Bronchial epithelial cell (primary cell): Measurements from ENCODE around the gene ATP1A4. TPM values are rescaled to one million over a fixed set of nuclear protein-coding genes. Genes with fewer than 3 reads are reported as not detected.

Experiments used
- DNase-seq: peaks from one replicate; pipeline ENCODE4 v3.0.0-alpha.2; 2010; ENCODE audit warnings: low read depth
- FAIRE-seq: peaks from 2 replicates; lab custom pipeline; 2011; peaks lifted over from hg19 to GRCh38; lab: Jason Lieb, UNC
- H3K27me3 ChIP-seq: 2 replicates; pipeline ENCODE4 v1.5.1; 2011; ENCODE audit warnings: low read length; ENCODE audit not compliant: control insufficient read depth, insufficient read depth
- H3K36me3 ChIP-seq: 2 replicates; pipeline ENCODE4 v1.5.1; 2011; ENCODE audit warnings: low read length; ENCODE audit not compliant: control insufficient read depth, insufficient read depth
- H3K4me3 ChIP-seq: 2 replicates; pipeline ENCODE4 v1.5.1; 2011; ENCODE audit warnings: mild to moderate bottlenecking, low read depth, low read length, control low read depth
- total RNA-seq: library from RNA; depleted of rRNA; stranded (reverse); fragments of >200 nt; gene quantifications from 2 replicates; pipeline ENCODE4 v1.2.1, GENCODE V29; 2014
- TF ChIP-seq, protein P1 (sequence below): IDR thresholded peaks from 2 replicates; pipeline ENCODE4 v1.5.1; 2011; ENCODE audit warnings: mild to moderate bottlenecking, moderate library complexity, low read length, control low read depth, inconsistent platforms; ENCODE audit not compliant: insufficient read depth, severe bottlenecking

The ATP1A4 gene
- total RNA-seq, 1 donor from 2014 or later, result not detected

DNA sequence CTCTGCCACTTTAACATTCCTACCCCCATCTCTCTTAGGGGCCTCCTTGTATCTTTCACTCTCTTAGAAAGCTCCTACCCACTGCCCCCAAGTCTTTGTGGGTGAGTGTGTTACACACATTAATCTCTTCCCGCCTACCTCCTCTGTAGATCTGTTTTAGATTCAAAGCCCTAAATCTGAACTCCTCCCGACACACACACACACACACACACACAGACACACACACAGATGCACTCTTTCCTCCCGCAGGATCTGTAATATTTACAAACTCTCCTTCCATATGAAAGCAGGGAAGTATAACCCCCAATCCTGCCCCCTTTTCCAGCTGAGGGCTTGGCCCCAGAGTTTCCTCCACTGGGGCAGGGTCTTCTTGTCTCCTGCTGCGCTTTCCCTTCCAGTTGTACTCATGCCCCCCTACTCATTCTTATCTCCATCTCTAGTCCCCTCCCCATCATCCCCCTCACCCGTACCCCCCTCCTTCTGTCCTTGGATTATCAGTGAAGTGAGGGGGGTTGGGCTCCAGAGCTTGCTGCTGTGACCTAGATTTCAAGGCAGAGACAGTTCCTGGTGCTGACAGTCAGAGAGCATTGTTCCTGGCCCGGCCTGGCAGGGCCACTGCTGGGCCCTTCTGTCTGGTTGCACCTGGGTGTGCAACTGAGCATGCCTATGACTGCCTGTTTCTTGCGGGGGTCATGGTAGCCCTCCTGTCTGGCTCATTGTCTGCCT lies 58.1 kb downstream of the ATP1A4 start:
- FAIRE-seq (no peak), DNase-seq (no peak)
- H3K27me3 ChIP-seq, result no peaks in the 10 kb centered on the region
- TF ChIP-seq, protein P1, sequence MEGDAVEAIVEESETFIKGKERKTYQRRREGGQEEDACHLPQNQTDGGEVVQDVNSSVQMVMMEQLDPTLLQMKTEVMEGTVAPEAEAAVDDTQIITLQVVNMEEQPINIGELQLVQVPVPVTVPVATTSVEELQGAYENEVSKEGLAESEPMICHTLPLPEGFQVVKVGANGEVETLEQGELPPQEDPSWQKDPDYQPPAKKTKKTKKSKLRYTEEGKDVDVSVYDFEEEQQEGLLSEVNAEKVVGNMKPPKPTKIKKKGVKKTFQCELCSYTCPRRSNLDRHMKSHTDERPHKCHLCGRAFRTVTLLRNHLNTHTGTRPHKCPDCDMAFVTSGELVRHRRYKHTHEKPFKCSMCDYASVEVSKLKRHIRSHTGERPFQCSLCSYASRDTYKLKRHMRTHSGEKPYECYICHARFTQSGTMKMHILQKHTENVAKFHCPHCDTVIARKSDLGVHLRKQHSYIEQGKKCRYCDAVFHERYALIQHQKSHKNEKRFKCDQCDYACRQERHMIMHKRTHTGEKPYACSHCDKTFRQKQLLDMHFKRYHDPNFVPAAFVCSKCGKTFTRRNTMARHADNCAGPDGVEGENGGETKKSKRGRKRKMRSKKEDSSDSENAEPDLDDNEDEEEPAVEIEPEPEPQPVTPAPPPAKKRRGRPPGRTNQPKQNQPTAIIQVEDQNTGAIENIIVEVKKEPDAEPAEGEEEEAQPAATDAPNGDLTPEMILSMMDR, result no peak
- H3K4me3 ChIP-seq, result no peak overlapping the region
- H3K36me3 ChIP-seq, result peaks cover 29% of the 10 kb centered on the region

GRCh38 chr1:160210561-160210960 lies 59.2 kb downstream of the ATP1A4 start:
- Histone ChIP-seq H3K27me3 (no peaks in the 10 kb centered on the region), H3K4me3 (no peak overlapping the region), H3K36me3 (peaks cover 29% of the 10 kb centered on the region)
- DNase-seq (no peak), FAIRE-seq (no peak)
- TF ChIP-seq, protein P1, result no peak

DNA sequence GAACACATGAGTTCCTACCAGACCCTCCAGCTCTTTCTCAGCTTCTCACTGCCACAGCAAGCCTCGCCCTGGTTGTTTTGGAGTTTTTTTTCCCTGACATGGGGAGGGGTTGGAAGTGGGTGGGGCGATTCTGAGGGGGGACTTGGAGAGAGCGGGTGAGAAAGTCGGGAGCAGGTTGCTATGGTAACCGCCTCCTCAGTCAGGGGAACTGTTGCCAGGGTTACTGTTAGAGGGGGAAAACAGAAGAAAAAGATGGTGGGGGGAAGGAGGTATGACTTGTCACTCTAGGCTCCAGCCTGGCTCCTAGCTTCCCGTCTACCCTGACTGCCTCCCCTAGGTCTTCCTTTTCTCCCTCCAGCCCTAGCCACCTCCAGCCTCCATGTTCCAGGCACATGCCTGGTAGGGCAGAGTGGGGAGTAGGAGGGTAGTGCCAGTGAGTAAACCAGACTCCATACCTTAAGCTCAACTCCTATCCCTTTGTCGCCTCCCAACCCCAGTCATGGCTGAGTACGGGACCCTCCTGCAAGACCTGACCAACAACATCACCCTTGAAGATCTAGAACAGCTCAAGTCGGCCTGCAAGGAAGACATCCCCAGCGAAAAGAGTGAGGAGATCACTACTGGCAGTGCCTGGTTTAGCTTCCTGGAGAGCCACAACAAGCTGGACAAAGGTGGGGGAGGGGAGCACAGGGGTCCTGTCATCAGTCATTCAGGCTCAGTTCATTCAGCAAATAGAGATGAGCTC lies 59.8 kb downstream of the ATP1A4 start:
- peaks cover 29% of the 10 kb centered on the region for H3K36me3 ChIP-seq
- FAIRE-seq, result no peak

GRCh38 chr1:160214481-160215140 lies 63.2 kb downstream of the ATP1A4 start:
- no peak for FAIRE-seq
- DNase-seq, result no peak
- H3K36me3 ChIP-seq, result peaks cover 24% of the 10 kb centered on the region

More for the DNA sequence above, 59.8 kb downstream of the ATP1A4 start:
- H3K27me3 ChIP-seq, result no peaks in the 10 kb centered on the region
- no peak overlapping the region for H3K4me3 ChIP-seq
- DNase-seq, result no peak
- TF ChIP-seq, protein P1, result no peak

GRCh38 chr1:160216301-160216700 lies 64.9 kb downstream of the ATP1A4 start:
- no peak for FAIRE-seq
- Histone ChIP-seq H3K36me3 (peaks cover 21% of the 10 kb centered on the region), H3K27me3 (no peaks in the 10 kb centered on the region), H3K4me3 (no peak overlapping the region)
- TF ChIP-seq, protein P1, result no peak
- DNase-seq, result no peak

More at GRCh38 chr1:160214481-160215140, 63.2 kb downstream of the ATP1A4 start:
- H3K4me3 ChIP-seq, result no peak overlapping the region
- TF ChIP-seq, protein P1, result no peak
- H3K27me3 ChIP-seq, result no peaks in the 10 kb centered on the region
